Naive thymus-derived CD4-positive, alpha-beta T cell (primary cell): Measurements from ENCODE around the gene WDR93. TPM values are rescaled to one million over a fixed set of nuclear protein-coding genes. Genes with fewer than 3 reads are reported as not detected.

Experiments used
- ATAC-seq: fragments of 150-1000 bp; cut with Tn5 transposase; 2 replicates; pipeline ENCODE4 v1.10.0; 2021; ENCODE audit warnings: mild to moderate bottlenecking, moderate library complexity
- CTCF ChIA-PET: fragments of 350-600 bp; sonication (Branson Sonifier 250); formaldehyde crosslinking; loops from one replicate; lab custom pipeline; 2021; ENCODE audit warnings: antibody characterized with exemption; lab: Charles Lee
- POLR2A ChIA-PET: fragments of 350-600 bp; sonication (Branson Sonifier 250); formaldehyde crosslinking; loops from one replicate; lab custom pipeline; 2021; ENCODE audit warnings: antibody characterized with exemption, inconsistent platforms; lab: Charles Lee
- DNase-seq, 9 donors: peaks; one replicate each; pipeline versions ENCODE4 v3.0.0 to v3.0.0-alpha.2; 2020 to 2022; ENCODE audit warnings: mixed read lengths in 1 of 9
- H3K27ac ChIP-seq: one replicate; pipeline ENCODE4 v1.7.0; 2013; ENCODE audit warnings: mild to moderate bottlenecking, low read depth, low read length, moderate library complexity
- H3K27me3 ChIP-seq, 2 donors: one replicate each; pipeline ENCODE4 v1.7.0; 2013; ENCODE audit warnings: low read length in 2 of 2, mild to moderate bottlenecking in 2 of 2, moderate library complexity in 2 of 2; ENCODE audit not compliant: control insufficient read depth in 2 of 2, insufficient read depth in 2 of 2
- H3K36me3 ChIP-seq, 3 experiments: 1 replicate in 2 of 3; 2 replicates in 1 of 3; pipeline ENCODE4 v1.7.0; 2013; ENCODE audit warnings: low read length in 3 of 3, mild to moderate bottlenecking in 3 of 3, moderate library complexity in 1 of 3; ENCODE audit not compliant: insufficient read depth in 3 of 3, control insufficient read depth in 2 of 3
- H3K4me1 ChIP-seq, 2 donors: one replicate each; pipeline ENCODE4 v1.7.0; 2013; ENCODE audit warnings: low read length in 2 of 2, mild to moderate bottlenecking in 2 of 2, moderate library complexity in 1 of 2; ENCODE audit not compliant: control insufficient read depth in 2 of 2, insufficient read depth in 2 of 2
- H3K4me3 ChIP-seq: 2 replicates; pipeline ENCODE4 v1.7.0; 2013; ENCODE audit warnings: mild to moderate bottlenecking, low read length
- H3K9me3 ChIP-seq, 3 experiments: 1 replicate in 2 of 3; 2 replicates in 1 of 3; pipeline ENCODE4 v1.7.0; 2013; ENCODE audit warnings: low read length in 3 of 3; ENCODE audit not compliant: control insufficient read depth in 2 of 3
- H3K27ac Mint-ChIP-seq, 9 donors: one replicate each; pipeline ENCODE4 v1.8.0; 2020 to 2022; ENCODE audit warnings: mixed read lengths in 9 of 9, mild to moderate bottlenecking in 8 of 9, moderate library complexity in 5 of 9, inconsistent platforms in 2 of 9
- H3K27me3 Mint-ChIP-seq, 5 donors: one replicate each; pipeline ENCODE4 v1.8.0; 2021 to 2022; ENCODE audit warnings: mixed read lengths in 5 of 5, mild to moderate bottlenecking in 1 of 5
- H3K36me3 Mint-ChIP-seq, 5 donors: one replicate each; pipeline ENCODE4 v1.8.0; 2020 to 2022; ENCODE audit warnings: mixed read lengths in 5 of 5, mild to moderate bottlenecking in 3 of 5, inconsistent platforms in 1 of 5
- H3K4me1 Mint-ChIP-seq, 7 donors: one replicate each; pipeline ENCODE4 v1.8.0; 2020 to 2022; ENCODE audit warnings: mixed read lengths in 7 of 7, mild to moderate bottlenecking in 3 of 7, inconsistent platforms in 1 of 7
- H3K4me3 Mint-ChIP-seq, 10 donors: one replicate each; pipeline ENCODE4 v1.8.0; 2020 to 2022; ENCODE audit warnings: mild to moderate bottlenecking in 10 of 10, mixed read lengths in 10 of 10, moderate library complexity in 6 of 10, inconsistent platforms in 2 of 10
- H3K9me3 Mint-ChIP-seq, 11 donors: one replicate each; pipeline ENCODE4 v1.8.0; 2020 to 2022; ENCODE audit warnings: mixed read lengths in 11 of 11, mild to moderate bottlenecking in 4 of 11, inconsistent platforms in 1 of 11, moderate library complexity in 1 of 11
- intact Hi-C, 2 donors: fragments of 100-400 bp; cut with micrococcal nuclease; formaldehyde crosslinking; loops; one replicate each; pipeline ENCODE4 v1.15.1; 2023
- polyA plus RNA-seq, 2 donors: library from polyadenylated mRNA; unstranded; fragments of 300-500 nt; fragmentation: Illumina TruSeq; gene quantifications; one replicate each; pipeline ENCODE4 v1.2.3, GENCODE V29; 2021
- total RNA-seq, 6 experiments: library from RNA in 5 of 6; stranded (reverse) in 5 of 6; gene quantifications; 1 replicate in 5 of 6; 2 replicates in 1 of 6; pipeline ENCODE4 v1.2.3 and lab custom pipeline; 2021 to 2026

Gene WDR93
- total and polyA plus RNA-seq, 7 experiments from 2014 or later, result 0.27 TPM; not detected in 6

DNA sequence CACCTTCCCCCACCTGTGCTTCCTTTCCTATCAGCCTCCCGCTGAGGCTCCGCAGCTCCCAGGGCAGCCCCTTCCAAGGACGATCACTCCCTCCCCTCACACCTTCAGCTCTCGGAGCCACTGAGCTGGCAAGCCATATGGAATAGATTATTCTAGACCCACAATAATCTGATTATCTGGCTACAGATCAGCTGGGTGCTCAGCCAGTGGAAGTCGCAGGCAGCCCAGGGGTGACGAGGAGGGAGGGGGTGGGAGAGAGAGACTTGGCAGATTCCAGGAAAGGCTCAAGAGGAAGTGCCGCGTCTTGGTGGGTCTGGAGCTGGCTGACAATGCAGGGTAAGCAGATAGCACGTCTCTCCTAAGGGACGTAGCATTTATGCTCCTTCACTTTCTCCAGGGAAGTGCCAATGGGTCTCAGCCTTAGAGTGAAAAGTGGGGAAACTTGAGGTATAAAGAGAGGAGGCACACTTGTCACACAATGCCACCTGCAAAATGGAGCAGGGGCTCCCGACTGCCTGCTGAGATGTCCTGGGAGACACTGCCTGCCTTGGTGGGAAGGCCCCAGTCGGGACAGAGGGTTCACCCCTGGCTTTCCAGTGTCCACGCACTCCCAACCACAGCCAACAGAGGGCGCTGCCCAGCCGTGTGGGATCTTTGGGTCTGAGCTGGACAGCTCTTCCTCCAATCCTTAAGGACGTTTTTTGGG lies 69.8 kb downstream of the WDR93 start:
- ATAC-seq (peak; percentile 91), DNase-seq (peak in 7 of 9 donors; percentile 30 to 85 (median 50))
- CTCF ChIA-PET, result interaction anchor here (0.6 to 1.2 kb wide), 5 partner anchors 13 to 310 kb away, joined by 3 to 5 read pairs (median 3); no protein-coding TSS in a partner anchor
- H3K36me3 Mint-ChIP-seq, result no peaks in the 10 kb centered on the region
- peaks cover under 1 to 21% (median 8%) of the 10 kb centered on the region in 5 donors for H3K27me3 Mint-ChIP-seq
- no peaks in the 10 kb centered on the region for H3K9me3 Mint-ChIP-seq
- POLR2A ChIA-PET, result no interaction called here
- no peaks in the 10 kb centered on the region for H3K9me3 ChIP-seq
- no peaks in the 10 kb centered on the region for H3K4me1 ChIP-seq
- H3K27ac ChIP-seq, result no peak overlapping the region
- no peaks in the 10 kb centered on the region for H3K36me3 ChIP-seq
- H3K4me3 ChIP-seq, result no peak overlapping the region
- H3K27me3 ChIP-seq, result no peaks in the 10 kb centered on the region
- no peak overlapping the region for H3K4me3 Mint-ChIP-seq
- H3K4me1 Mint-ChIP-seq, result peaks cover 0 to 5% (median 0%) of the 10 kb centered on the region in 7 donors
- intact Hi-C loops, result loop anchor here (1.0 to 5.0 kb wide), 4 partner anchors 115 to 326 kb away; no protein-coding TSS in a partner anchor
- H3K27ac Mint-ChIP-seq, result no peak overlapping the region

- intact Hi-C loops, result loop anchor here (2.0 to 5.0 kb wide), 2 partner anchors 311 to 326 kb away; no protein-coding TSS in a partner anchor
- ATAC-seq (no peak), DNase-seq (no peak)
- Histone ChIP-seq H3K4me1 (no peaks in the 10 kb centered on the region), H3K27me3 (no peaks in the 10 kb centered on the region), H3K27ac (no peak overlapping the region), H3K36me3 (no peaks in the 10 kb centered on the region), H3K4me3 (no peak overlapping the region), H3K9me3 (no peaks in the 10 kb centered on the region)
- POLR2A ChIA-PET, result no interaction called here
- Mint-ChIP-seq H3K27ac (no peak overlapping the region), H3K4me3 (no peak overlapping the region), H3K4me1 (peaks cover 0 to 5% (median 0%) of the 10 kb centered on the region in 7 donors), H3K27me3 (peaks cover 0 to 13% (median 4%) of the 10 kb centered on the region in 5 donors), H3K9me3 (no peaks in the 10 kb centered on the region), H3K36me3 (no peaks in the 10 kb centered on the region)
- CTCF ChIA-PET, result interaction anchor here (0.6 to 1.2 kb wide), 6 partner anchors 13 to 309 kb away, joined by 3 to 4 read pairs (median 3); no protein-coding TSS in a partner anchor
These were observed 70.6 kb downstream of the WDR93 start for GRCh38 chr15:89761009-89761831.

DNA sequence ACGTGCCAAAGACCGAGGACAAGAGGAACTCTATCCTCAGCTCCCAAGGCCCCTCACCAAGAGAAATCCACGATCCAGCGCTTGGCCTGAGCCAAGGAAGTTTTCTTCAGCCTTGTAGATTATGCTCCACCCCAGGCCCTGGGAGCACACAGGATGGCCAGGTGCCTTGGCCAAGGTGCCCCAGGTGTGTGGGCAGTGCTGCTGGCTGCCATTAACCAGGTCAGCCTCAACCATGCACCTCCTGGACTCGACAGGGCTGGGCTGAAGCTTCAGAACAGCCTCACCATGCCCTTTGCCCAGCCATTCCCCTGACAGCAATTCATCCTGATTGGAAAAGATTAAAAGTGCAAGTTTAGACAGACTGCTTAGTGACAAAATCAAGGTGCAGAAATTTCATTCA lies 71.3 kb downstream of the WDR93 start:
- CTCF ChIA-PET, result interaction anchor here (0.7 to 1.0 kb wide), 2 partner anchors 22 to 113 kb away, joined by 3 read pairs; no protein-coding TSS in a partner anchor
- H3K27me3 ChIP-seq, result no peaks in the 10 kb centered on the region
- H3K27ac ChIP-seq, result no peak overlapping the region
- peaks cover 0 to 5% (median 0%) of the 10 kb centered on the region in 7 donors for H3K4me1 Mint-ChIP-seq
- intact Hi-C loops, result loop anchor here (2.0 to 5.0 kb wide), 2 partner anchors 310 to 325 kb away; no protein-coding TSS in a partner anchor
- H3K36me3 Mint-ChIP-seq, result no peaks in the 10 kb centered on the region
- H3K4me1 ChIP-seq, result no peaks in the 10 kb centered on the region
- no peaks in the 10 kb centered on the region for H3K9me3 ChIP-seq
- H3K27ac Mint-ChIP-seq, result no peak overlapping the region
- H3K4me3 ChIP-seq, result no peak overlapping the region
- DNase-seq (no peak), ATAC-seq (no peak)
- H3K27me3 Mint-ChIP-seq, result peaks cover 0 to 13% (median 3%) of the 10 kb centered on the region in 5 donors
- POLR2A ChIA-PET, result no interaction called here
- no peaks in the 10 kb centered on the region for H3K36me3 ChIP-seq
- H3K9me3 Mint-ChIP-seq, result no peaks in the 10 kb centered on the region
- H3K4me3 Mint-ChIP-seq, result no peak overlapping the region

- H3K27me3 ChIP-seq, result no peaks in the 10 kb centered on the region
- DNase-seq (no peak), ATAC-seq (no peak)
- POLR2A ChIA-PET, result no interaction called here
- Mint-ChIP-seq H3K27me3 (no peaks in the 10 kb centered on the region), H3K4me1 (peaks cover 0 to 3% (median 0%) of the 10 kb centered on the region in 7 donors), H3K9me3 (no peaks in the 10 kb centered on the region), H3K4me3 (no peak overlapping the region), H3K27ac (no peak overlapping the region), H3K36me3 (no peaks in the 10 kb centered on the region)
- CTCF ChIA-PET, result interaction anchor here (0.5 to 0.7 kb wide), 2 partner anchors 311 to 313 kb away, joined by 3 to 4 read pairs; no protein-coding TSS in a partner anchor
- no peak overlapping the region for H3K4me3 ChIP-seq
- intact Hi-C loops, result no loop called here
- no peaks in the 10 kb centered on the region for H3K36me3 ChIP-seq
- H3K9me3 ChIP-seq, result no peaks in the 10 kb centered on the region
- H3K27ac ChIP-seq, result no peak overlapping the region
- H3K4me1 ChIP-seq, result no peaks in the 10 kb centered on the region
These were observed 75.1 kb downstream of the WDR93 start for GRCh38 chr15:89765694-89766093.

GRCh38 chr15:89766357-89767311 lies 76.0 kb downstream of the WDR93 start:
- no peak overlapping the region for H3K27ac ChIP-seq
- Mint-ChIP-seq H3K36me3 (no peaks in the 10 kb centered on the region), H3K4me1 (no peaks in the 10 kb centered on the region), H3K9me3 (no peaks in the 10 kb centered on the region), H3K27me3 (no peaks in the 10 kb centered on the region), H3K4me3 (no peak overlapping the region), H3K27ac (no peak overlapping the region)
- POLR2A ChIA-PET, result no interaction called here
- no peaks in the 10 kb centered on the region for H3K4me1 ChIP-seq
- ATAC-seq, result peak; percentile 16
- CTCF ChIA-PET, result interaction anchor here (0.5 to 0.7 kb wide), 2 partner anchors 310 to 312 kb away, joined by 3 to 4 read pairs; no protein-coding TSS in a partner anchor
- no peak overlapping the region for H3K4me3 ChIP-seq
- no peaks in the 10 kb centered on the region for H3K9me3 ChIP-seq
- no peaks in the 10 kb centered on the region for H3K27me3 ChIP-seq
- DNase-seq, result no peak
- H3K36me3 ChIP-seq, result no peaks in the 10 kb centered on the region
- intact Hi-C loops, result no loop called here

DNA sequence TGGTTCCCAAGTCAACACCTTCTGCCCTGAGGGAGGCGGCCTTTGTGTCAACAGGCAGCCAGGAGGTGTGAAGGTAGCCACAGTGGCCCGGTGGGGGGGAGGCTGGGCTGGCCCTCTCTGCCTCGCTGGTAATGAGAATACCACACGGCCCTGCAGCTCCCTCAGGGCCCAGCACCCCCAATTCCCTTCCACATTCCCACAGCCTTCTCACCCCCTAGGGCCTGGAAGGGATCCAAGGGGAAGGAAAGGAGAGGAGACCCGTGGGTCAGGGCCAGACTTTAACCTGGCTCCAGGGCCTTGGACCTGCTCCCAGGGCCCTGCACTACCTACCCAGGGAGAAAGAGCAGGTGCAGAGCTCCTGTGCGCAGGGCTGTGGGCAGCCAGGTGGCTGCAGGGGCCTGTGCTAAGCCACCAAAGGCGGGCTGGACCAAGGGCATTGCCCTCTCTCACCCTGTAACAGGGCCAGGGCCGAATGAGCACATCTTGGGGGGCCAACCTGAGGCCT lies 76.9 kb downstream of the WDR93 start:
- Mint-ChIP-seq H3K9me3 (no peaks in the 10 kb centered on the region), H3K36me3 (no peaks in the 10 kb centered on the region), H3K27me3 (no peaks in the 10 kb centered on the region), H3K4me1 (no peaks in the 10 kb centered on the region), H3K4me3 (no peak overlapping the region), H3K27ac (no peak overlapping the region)
- Histone ChIP-seq H3K36me3 (no peaks in the 10 kb centered on the region), H3K9me3 (no peaks in the 10 kb centered on the region), H3K4me1 (no peaks in the 10 kb centered on the region), H3K27me3 (no peaks in the 10 kb centered on the region), H3K27ac (no peak overlapping the region), H3K4me3 (no peak overlapping the region)
- ChIA-PET CTCF (no interaction called here), POLR2A (no interaction called here)
- intact Hi-C loops, result no loop called here
- DNase-seq, result no peak
- no peak for ATAC-seq
